ENCODE measurements around the gene BEND6. TPM values are rescaled to one million over a fixed set of nuclear protein-coding genes. Genes with fewer than 3 reads are reported as not detected.

The BEND6 gene
- total and polyA plus RNA-seq, 2 of the 8 experiments (the other 6 are each of a cell fraction or from before 2014, with no cell fraction given), result 0.71 to 2.1 TPM

GRCh38 chr6:56916849-56917551 is 37.9 kb upstream of the BEND6 start:
- Histone ChIP-seq H3K18ac (ENCODE audit: extremely low read depth, low read length) (no peak overlapping the region), H3K79me2 (ENCODE audit: control insufficient read depth in 1 of 2, insufficient read depth in 2 of 2, low read length in 2 of 2) (no peaks in the 10 kb centered on the region), H4K8ac (ENCODE audit: extremely low read depth, insufficient read depth, low read length) (no peak overlapping the region), H2BK5ac (ENCODE audit: low read depth, low read length) (no peak overlapping the region), H3K9ac (replicated peaks in 1 of 4; ENCODE audit: extremely low read depth in 1 of 4, low read depth in 3 of 4, low read length in 3 of 4) (no peak overlapping the region), H2BK20ac (ENCODE audit: low read length) (no peak overlapping the region), H3K79me1 (ENCODE audit: low read depth, low read length) (no peaks in the 10 kb centered on the region), H3K23me2 (ENCODE audit: low read depth, low read length) (no peaks in the 10 kb centered on the region), H3K27me3 (replicated peaks in 1 of 4; ENCODE audit: control insufficient read depth in 3 of 4, extremely low read depth in 1 of 4, insufficient read depth in 3 of 4, low read length in 3 of 4) (no peaks in the 10 kb centered on the region), H3K36me3 (ENCODE audit: control insufficient read depth in 2 of 4, insufficient read depth in 4 of 4, low read length in 3 of 4) (no peaks in the 10 kb centered on the region), H3K4me2 (ENCODE audit: insufficient read depth in 1 of 2, low read depth in 2 of 2, low read length in 2 of 2) (no peak overlapping the region), H2AK5ac (ENCODE audit: low read depth, low read length) (no peak overlapping the region), H3K14ac (ENCODE audit: insufficient read length) (no peak overlapping the region), H3K4me3 (ENCODE audit: extremely low read depth in 1 of 4, insufficient read depth in 2 of 4, low read depth in 3 of 4, low read length in 4 of 4) (no peak overlapping the region), H4K91ac (replicated peaks; ENCODE audit: insufficient read length, low read length) (no peak overlapping the region), H3K4ac (replicated peaks; ENCODE audit: insufficient read length, low read depth, low read length) (no peak overlapping the region), H3K56ac (replicated peaks; ENCODE audit: insufficient read length, low read depth, low read length) (no peak overlapping the region), H4K5ac (ENCODE audit: insufficient read length, low read depth, low read length) (no peak overlapping the region), H4K20me1 (replicated peaks in 1 of 2; ENCODE audit: control insufficient read depth in 1 of 2, insufficient read depth in 2 of 2, low read length in 2 of 2) (no peaks in the 10 kb centered on the region), H3K27ac (ENCODE audit: low read depth, low read length) (no peak overlapping the region), H3K4me1 (replicated peaks in 1 of 4; ENCODE audit: control insufficient read depth in 3 of 4, insufficient read depth in 4 of 4, low read length in 3 of 4) (peaks cover 0 to 4% (median 0%) of the 10 kb centered on the region in 4 experiments; a peak in 2 of 7 replicates), H2BK12ac (ENCODE audit: low read depth, low read length) (no peak overlapping the region), H3K23ac (ENCODE audit: insufficient read length) (no peak overlapping the region), H3K9me3 (ENCODE audit: insufficient read depth in 2 of 2, low read depth in 1 of 2, low read length in 1 of 2) (no peaks in the 10 kb centered on the region), H2AFZ (ENCODE audit: low read length) (no peak overlapping the region), H2BK15ac (ENCODE audit: low read length) (no peak overlapping the region), H2BK120ac (replicated peaks; ENCODE audit: low read depth, low read length) (no peak overlapping the region)
- DNase-seq (ENCODE audit: low read depth in 1 of 2, low spot score in 2 of 2) (no peak), FAIRE-seq (no peak)
- WGBS, 2 experiments (ENCODE audit: extremely low coverage in 1 of 2, insufficient coverage in 1 of 2, insufficient read length in 1 of 2, insufficient replicate concordance in 2 of 2, low coverage in 1 of 2, low lambda C conversion rate in 2 of 2, missing lambda C conversion rate in 1 of 2), result 100% methylated on average over 2 of the region's 2 CpGs; no CpG with 5 or more reads in 1 of the 2 experiments
- CTCF ChIA-PET (ENCODE audit: partially characterized antibody), result interaction anchor here (0.6 to 1.4 kb wide), 6 partner anchors 9 to 400 kb away, joined by 3 to 5 read pairs (median 3); partner anchors contain the start of gene PRIM2
- POLR2A ChIA-PET (ENCODE audit: partially characterized antibody), result interaction anchor here (0.6 to 1.2 kb wide), 3 partner anchors 26 to 184 kb away, joined by 3 to 4 read pairs (median 4); partner anchors contain the start of gene BEND6
- TF ChIP-seq SIRT6 (IDR thresholded peaks at IDR 0.05; ENCODE audit: low read length), result no peak
- no peak for TF ChIP-seq EZH2 (IDR thresholded peaks at IDR 0.05; ENCODE audit: low read depth, low read length, severe bottlenecking)
- no peak for TF ChIP-seq POU5F1 (IDR thresholded peaks at IDR 0.05; ENCODE audit: low read depth, low read length)
- TF ChIP-seq, protein P1, sequence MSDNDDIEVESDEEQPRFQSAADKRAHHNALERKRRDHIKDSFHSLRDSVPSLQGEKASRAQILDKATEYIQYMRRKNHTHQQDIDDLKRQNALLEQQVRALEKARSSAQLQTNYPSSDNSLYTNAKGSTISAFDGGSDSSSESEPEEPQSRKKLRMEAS (IDR thresholded peaks at IDR 0.05), result no peak
- no peak for TF ChIP-seq RNF2 (IDR thresholded peaks at IDR 0.05; ENCODE audit: borderline replicate concordance, low read depth, low read length, missing control alignments, poor library complexity, severe bottlenecking)
- no peak for TF ChIP-seq SP1 (IDR thresholded peaks at IDR 0.05; ENCODE audit: low read depth, low read length)
- TF ChIP-seq JUND (IDR thresholded peaks at IDR 0.05; ENCODE audit: low read length), result no peak
- no peak for TF ChIP-seq CEBPB (IDR thresholded peaks at IDR 0.05; ENCODE audit: low read depth, low read length)
- TF ChIP-seq SAP30 (IDR thresholded peaks at IDR 0.05; ENCODE audit: insufficient read depth, insufficient replicate concordance, low read length), result no peak
- TF ChIP-seq ZNF274 (IDR thresholded peaks at IDR 0.05; ENCODE audit: borderline replicate concordance, extremely low read depth, low read length), result no peak
- no peak for TF ChIP-seq HDAC2 (IDR thresholded peaks at IDR 0.05; ENCODE audit: borderline replicate concordance in 1 of 2, low read depth in 2 of 2, low read length in 2 of 2)
- no peak for TF ChIP-seq SP4 (IDR thresholded peaks at IDR 0.05; ENCODE audit: low read length)
